Activated T-cell treated with anti-CD3 and anti-CD28 coated beads for 1 hour (primary cell): ENCODE data around the gene EHMT1.

Source experiments
- DNase-seq: peaks from one replicate; pipeline ENCODE4 v3.0.0-alpha.2; 2020; ENCODE audit warnings: low read depth

EHMT1 gene

GRCh38 chr9:137618105-137619067, at the start of gene EHMT1:
EHMT1 (plus strand) TSS chr9:137619005; CDS start chr9:137619029, 24 bp downstream.
- DNase-seq, result peak; percentile 88

- no peak for DNase-seq
These were observed 49.1 kb upstream of the EHMT1 start for GRCh38 chr9:137569609-137570203.

GRCh38 chr9:137570566-137570965, 48.2 kb upstream of the EHMT1 start:
- no peak for DNase-seq

GRCh38 chr9:137574192-137574591, 44.6 kb upstream of the EHMT1 start:
- DNase-seq, result no peak

- DNase-seq, result no peak
These were observed 43.5 kb upstream of the EHMT1 start for GRCh38 chr9:137575364-137575715.

GRCh38 chr9:137575716-137576411, 42.9 kb upstream of the EHMT1 start:
- DNase-seq, result no peak

- DNase-seq, result peak; percentile 97
These were observed 40.1 kb upstream of the EHMT1 start, which contains the start of gene DPH7 for GRCh38 chr9:137578518-137579258. DPH7 (minus strand) TSS chr9:137578925; CDS start chr9:137578777, 148 bp downstream.

GRCh38 chr9:137579259-137579604, 39.6 kb upstream of the EHMT1 start:
- DNase-seq, result no peak

- DNase-seq, result no peak
These were observed 38.4 kb upstream of the EHMT1 start for GRCh38 chr9:137580209-137580953.

- DNase-seq, result no peak
These were observed 37.9 kb upstream of the EHMT1 start for GRCh38 chr9:137580954-137581322.

- no peak for DNase-seq
These were observed 37.2 kb upstream of the EHMT1 start for GRCh38 chr9:137581361-137582285.

GRCh38 chr9:137582286-137582860, 36.4 kb upstream of the EHMT1 start:
- no peak for DNase-seq

- no peak for DNase-seq
These were observed 35.5 kb upstream of the EHMT1 start for GRCh38 chr9:137583347-137583746.

GRCh38 chr9:137583957-137584356, 34.8 kb upstream of the EHMT1 start:
- no peak for DNase-seq

GRCh38 chr9:137586854-137587253, 32.0 kb upstream of the EHMT1 start:
- no peak for DNase-seq

GRCh38 chr9:137588311-137588710, 30.5 kb upstream of the EHMT1 start:
- DNase-seq, result no peak

GRCh38 chr9:137588891-137589290, 29.9 kb upstream of the EHMT1 start:
- no peak for DNase-seq

GRCh38 chr9:137589441-137590122, 29.2 kb upstream of the EHMT1 start:
- no peak for DNase-seq

GRCh38 chr9:137590123-137590468, 28.7 kb upstream of the EHMT1 start:
- no peak for DNase-seq
